Esophagus muscularis mucosa (tissue), 4 donors: ENCODE measurements around the gene DTX3. TPM values are rescaled to one million over a fixed set of nuclear protein-coding genes. Genes with fewer than 3 reads are reported as not detected.

Experiments used
- DNase-seq: peaks from one replicate; pipeline ENCODE4 v3.0.0-alpha.2; 2017; ENCODE audit errors: extremely low spot score
- H3K27ac ChIP-seq, 4 donors: fragments of 200-600 bp; sonication (generic); replicated peaks in 1 of 4; 1 replicate in 3 of 4; 2 replicates in 1 of 4; pipeline ENCODE4 v1.5.1; 2016 to 2019; ENCODE audit warnings: mild to moderate bottlenecking in 1 of 4
- H3K27me3 ChIP-seq, 4 donors: fragments of 200-600 bp; sonication (generic); one replicate each; pipeline versions ENCODE4 v1.5.1 to v1.6.0; 2016 to 2019
- H3K36me3 ChIP-seq, 4 donors: fragments of 200-600 bp; sonication (generic); one replicate each; pipeline ENCODE4 v1.5.1; 2016 to 2019
- H3K4me1 ChIP-seq, 4 donors: fragments of 200-600 bp; sonication (generic); one replicate each; pipeline ENCODE4 v1.5.1; 2016 to 2019
- H3K4me3 ChIP-seq, 4 donors: fragments of 200-600 bp; sonication (generic); 1 replicate in 2 of 4; 2 replicates in 2 of 4; pipeline ENCODE4 v1.5.1; 2016 to 2019; ENCODE audit warnings: mild to moderate bottlenecking in 4 of 4, moderate library complexity in 1 of 4
- H3K9me3 ChIP-seq, 4 donors: fragments of 200-600 bp; sonication (generic); 1 replicate in 3 of 4; 2 replicates in 1 of 4; pipeline ENCODE4 v1.5.1; 2016 to 2019
- EP300 ChIP-seq: sonication (generic); formaldehyde crosslinking; IDR thresholded peaks from one replicate; pipeline ENCODE4 v1.6.1; 2017; ENCODE audit warnings: antibody characterized with exemption
- POLR2A ChIP-seq: fragments of 450-650 bp; IDR thresholded peaks from one replicate; pipeline ENCODE4 v1.6.1; 2017; ENCODE audit warnings: antibody characterized with exemption, moderate library complexity, mild to moderate bottlenecking, low read depth
- POLR2AphosphoS5 ChIP-seq, 2 donors: sonication (generic); formaldehyde crosslinking; IDR thresholded peaks; one replicate each; pipeline ENCODE4 v1.6.1; 2017; ENCODE audit warnings: antibody characterized with exemption in 2 of 2
- WGBS: methylation state at CpG from one replicate; pipeline ENCODE4 v1.1.5; 2018; 5-methylcytosine and 5-hydroxymethylcytosine counted together
- intact Hi-C: fragments of 100-400 bp; cut with DNase I; formaldehyde crosslinking; loops from one replicate; pipeline ENCODE4 v1.15.1; 2023
- total RNA-seq, 4 donors: library from RNA; depleted of rRNA; stranded (reverse); fragments of >200 nt; gene quantifications; one replicate each; pipeline versions ENCODE4 v1.1.0 to v1.2.1, GENCODE V29; 2016
- TF ChIP-seq, protein P1 (sequence below), 3 experiments: fragments of 200-600 bp in 2 of 3; fragments of 450-650 bp in 1 of 3; sonication (generic) in 2 of 3; IDR thresholded peaks; one replicate each; pipeline ENCODE4 v1.5.1; 2017 to 2019; ENCODE audit warnings: antibody characterized with exemption in 3 of 3, mild to moderate bottlenecking in 2 of 3, moderate library complexity in 1 of 3

Gene DTX3
- total RNA-seq, 4 donors from 2014 or later = 39.0 to 68.6 (median 46.8) TPM

DNA sequence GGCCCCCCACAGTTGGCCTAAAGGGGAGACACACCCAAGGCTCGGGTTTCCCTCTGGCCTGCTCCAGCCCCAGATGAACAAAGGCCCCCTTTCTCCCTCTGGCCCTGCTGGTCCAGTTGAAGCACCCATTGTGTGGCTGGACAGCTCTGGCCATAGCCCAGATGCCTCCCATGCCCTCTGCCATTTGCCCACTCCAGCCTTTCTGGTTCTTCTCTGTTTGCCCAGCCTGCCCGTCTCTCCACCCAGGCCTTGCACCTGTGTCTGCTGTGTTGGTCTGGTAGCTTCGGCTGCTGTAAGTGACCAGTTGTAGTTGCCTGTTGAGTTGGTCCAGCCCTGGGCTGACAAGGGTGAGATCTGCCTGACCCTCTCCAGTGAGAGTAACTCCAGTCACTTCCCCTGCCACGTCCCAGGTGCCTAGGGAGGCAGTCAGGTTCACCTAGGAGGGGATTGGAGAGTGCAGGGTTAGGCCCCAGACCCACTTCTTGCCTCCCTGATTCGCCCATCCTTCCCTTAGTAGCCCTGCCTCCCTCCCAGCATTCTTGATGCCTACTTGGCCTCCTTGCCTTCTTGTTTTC, 25.4 kb downstream of the DTX3 start:
- Histone ChIP-seq H3K27ac (no peak overlapping the region), H3K27me3 (peaks cover 0 to 80% (median 10%) of the 10 kb centered on the region in 4 donors), H3K4me1 (peaks cover 16 to 50% (median 37%) of the 10 kb centered on the region in 4 donors), H3K36me3 (peaks cover 0 to 30% (median 17%) of the 10 kb centered on the region in 4 donors), H3K9me3 (no peaks in the 10 kb centered on the region), H3K4me3 (no peak overlapping the region)
- TF ChIP-seq POLR2A = no peak
- TF ChIP-seq, protein P1, sequence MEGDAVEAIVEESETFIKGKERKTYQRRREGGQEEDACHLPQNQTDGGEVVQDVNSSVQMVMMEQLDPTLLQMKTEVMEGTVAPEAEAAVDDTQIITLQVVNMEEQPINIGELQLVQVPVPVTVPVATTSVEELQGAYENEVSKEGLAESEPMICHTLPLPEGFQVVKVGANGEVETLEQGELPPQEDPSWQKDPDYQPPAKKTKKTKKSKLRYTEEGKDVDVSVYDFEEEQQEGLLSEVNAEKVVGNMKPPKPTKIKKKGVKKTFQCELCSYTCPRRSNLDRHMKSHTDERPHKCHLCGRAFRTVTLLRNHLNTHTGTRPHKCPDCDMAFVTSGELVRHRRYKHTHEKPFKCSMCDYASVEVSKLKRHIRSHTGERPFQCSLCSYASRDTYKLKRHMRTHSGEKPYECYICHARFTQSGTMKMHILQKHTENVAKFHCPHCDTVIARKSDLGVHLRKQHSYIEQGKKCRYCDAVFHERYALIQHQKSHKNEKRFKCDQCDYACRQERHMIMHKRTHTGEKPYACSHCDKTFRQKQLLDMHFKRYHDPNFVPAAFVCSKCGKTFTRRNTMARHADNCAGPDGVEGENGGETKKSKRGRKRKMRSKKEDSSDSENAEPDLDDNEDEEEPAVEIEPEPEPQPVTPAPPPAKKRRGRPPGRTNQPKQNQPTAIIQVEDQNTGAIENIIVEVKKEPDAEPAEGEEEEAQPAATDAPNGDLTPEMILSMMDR (IDR thresholded peaks at IDR 0.05) = no peak
- no peak for TF ChIP-seq POLR2AphosphoS5 (IDR thresholded peaks at IDR 0.05)
- no peak for TF ChIP-seq EP300
- DNase-seq = peak; percentile 87
- intact Hi-C loops = no loop called here
- 87% methylated on average over 5 of the region's 5 CpGs for WGBS

DNA sequence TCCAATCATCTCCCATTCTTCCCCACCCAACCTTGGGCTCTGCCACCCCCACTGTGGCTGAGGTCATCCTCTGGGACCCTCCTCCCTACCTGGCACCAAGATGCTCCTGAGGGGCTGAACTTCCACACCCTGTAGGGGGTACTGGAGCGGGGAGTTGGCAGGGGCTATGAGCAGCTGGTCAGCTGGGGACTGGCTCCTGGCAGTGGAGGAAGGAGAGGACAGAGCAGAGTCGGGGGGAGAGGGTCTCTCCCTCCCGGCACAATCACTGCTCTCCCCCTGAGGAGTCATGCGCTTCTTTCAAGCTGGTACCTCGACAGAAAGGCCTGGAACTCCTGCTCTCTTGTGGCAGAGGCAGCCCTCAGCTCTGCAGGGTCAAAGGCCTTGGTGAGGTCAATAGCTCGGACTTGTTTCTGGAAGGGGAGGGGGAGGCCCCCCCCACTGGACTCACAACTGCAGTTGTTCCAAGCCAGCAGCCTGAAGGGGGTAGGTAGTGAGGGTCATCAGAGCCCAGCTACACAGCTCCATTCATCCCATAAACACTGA, 26.3 kb downstream of the DTX3 start:
- Histone ChIP-seq H3K36me3 (peaks cover 0 to 20% (median 9%) of the 10 kb centered on the region in 4 donors), H3K4me3 (no peak overlapping the region), H3K4me1 (peaks cover 16 to 49% (median 36%) of the 10 kb centered on the region in 4 donors), H3K27ac (peak overlapping the region in 1 of 4 donors; percentile 65), H3K9me3 (no peaks in the 10 kb centered on the region), H3K27me3 (peaks cover 0 to 82% (median 10%) of the 10 kb centered on the region in 4 donors)
- TF ChIP-seq, protein P1 (IDR thresholded peaks at IDR 0.05) = no peak
- TF ChIP-seq POLR2A (no peak), EP300 (no peak), POLR2AphosphoS5 (IDR thresholded peaks at IDR 0.05) (no peak)
- peak; percentile 79 for DNase-seq
- intact Hi-C loops = no loop called here
- 79% methylated on average over 6 of the region's 6 CpGs for WGBS

DNA sequence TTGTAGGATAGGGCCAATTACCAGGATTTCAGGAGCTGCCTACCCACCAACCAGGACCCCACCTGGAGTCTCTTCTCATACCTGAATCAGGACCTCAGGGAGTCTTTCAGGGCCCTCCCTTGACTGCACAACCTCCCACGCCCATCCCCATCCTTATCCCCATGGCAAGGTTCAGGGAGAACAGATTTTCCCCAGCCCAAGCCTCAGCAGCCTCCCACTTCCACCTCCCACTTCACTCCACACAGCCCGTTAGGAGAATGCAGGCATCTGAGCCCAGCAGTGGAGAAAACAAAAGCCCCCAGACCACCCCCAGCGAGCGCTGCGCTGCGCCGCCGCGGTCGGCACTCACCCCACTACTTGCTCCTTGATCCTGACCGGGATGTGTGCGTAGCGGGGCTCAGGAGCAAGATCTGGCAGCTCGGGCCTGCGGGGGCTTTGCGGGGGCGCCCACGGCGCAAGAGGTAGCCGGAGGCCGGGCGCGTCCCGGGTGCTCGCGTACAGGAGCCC, 27.0 kb downstream of the DTX3 start:
- H3K9me3 ChIP-seq = no peaks in the 10 kb centered on the region
- peaks cover 0 to 77% (median 10%) of the 10 kb centered on the region in 4 donors for H3K27me3 ChIP-seq
- TF ChIP-seq, protein P1 (IDR thresholded peaks at IDR 0.05) = no peak
- no peak for TF ChIP-seq EP300
- TF ChIP-seq POLR2A = no peak
- no peak for TF ChIP-seq POLR2AphosphoS5 (IDR thresholded peaks at IDR 0.05)
- 26% methylated on average over 3 of the region's 26 CpGs for WGBS
- peaks cover 0 to 14% (median 6%) of the 10 kb centered on the region in 4 donors for H3K36me3 ChIP-seq
- peaks cover 16 to 42% (median 30%) of the 10 kb centered on the region in 4 donors for H3K4me1 ChIP-seq
- DNase-seq = peak; percentile 64
- peak overlapping the region; percentile 61 to 68 (median 63) for H3K4me3 ChIP-seq
- intact Hi-C loops = no loop called here
- peak overlapping the region in 2 of 4 donors; percentile 54 to 65 for H3K27ac ChIP-seq

DNA sequence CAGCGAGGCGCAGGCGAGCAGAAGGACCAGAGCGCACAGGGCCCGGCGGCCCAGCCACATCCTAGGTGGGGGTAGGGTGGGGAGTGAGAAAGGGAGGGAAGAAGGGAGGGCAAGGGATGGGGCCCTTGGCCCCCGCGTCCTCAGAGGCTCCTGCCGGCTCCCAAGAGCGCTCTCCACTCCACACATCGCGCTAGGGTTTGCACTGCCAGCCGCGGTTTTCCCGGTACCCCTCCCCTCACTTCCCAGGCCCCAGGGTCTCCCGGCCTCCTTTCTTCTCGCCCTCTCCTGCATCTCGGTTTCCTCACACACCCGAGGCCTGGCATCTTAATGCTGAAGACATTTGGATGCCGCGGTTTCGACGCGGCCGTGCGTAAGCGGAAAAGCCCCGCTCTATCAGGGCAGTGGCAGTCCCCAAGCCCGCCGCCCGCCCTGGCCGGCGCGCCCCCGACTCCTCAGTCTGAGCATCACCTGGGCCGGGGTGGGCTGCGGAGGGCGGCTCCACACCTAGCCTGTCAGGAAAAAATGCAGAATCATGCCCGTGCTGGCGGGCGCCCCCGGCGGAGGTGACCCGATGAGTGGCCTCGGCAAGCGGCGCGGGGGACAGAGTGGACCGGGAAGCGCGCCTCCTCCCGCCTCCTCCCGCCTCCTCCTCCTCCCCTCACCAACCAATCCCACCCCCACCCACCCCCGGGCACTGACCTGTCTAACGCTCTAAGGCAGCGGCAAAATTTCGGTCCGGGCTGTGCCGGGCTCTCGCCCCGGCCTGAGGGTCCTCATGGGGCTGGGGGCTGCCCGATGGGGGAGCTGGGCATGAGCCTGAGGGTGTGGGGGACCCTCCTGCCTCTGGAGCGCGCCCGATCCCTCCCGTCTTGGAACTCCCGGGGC, 27.7 kb downstream of the DTX3 start:
- H3K4me1 ChIP-seq = peaks cover 16 to 35% (median 29%) of the 10 kb centered on the region in 4 donors
- intact Hi-C loops = no loop called here
- DNase-seq = peak; percentile 87
- 1% methylated on average over 37 of the region's 67 CpGs for WGBS
- no peaks in the 10 kb centered on the region for H3K9me3 ChIP-seq
- peaks cover 0 to 13% (median 4%) of the 10 kb centered on the region in 4 donors for H3K36me3 ChIP-seq
- H3K4me3 ChIP-seq = peak overlapping the region; percentile 61 to 68 (median 63)
- H3K27ac ChIP-seq = peak overlapping the region; percentile 30 to 65 (median 58)
- H3K27me3 ChIP-seq = peaks cover 0 to 73% (median 10%) of the 10 kb centered on the region in 4 donors
- no peak for TF ChIP-seq EP300
- TF ChIP-seq POLR2A = no peak
- no peak for TF ChIP-seq POLR2AphosphoS5 (IDR thresholded peaks at IDR 0.05)
- TF ChIP-seq, protein P1 (IDR thresholded peaks at IDR 0.05) = no peak
